Endothelial cell of umbilical vein (primary cell): ENCODE measurements around the gene NATD1. TPM values are rescaled to one million over a fixed set of nuclear protein-coding genes. Genes with fewer than 3 reads are reported as not detected.

Experiments
- BruUV-seq: library from RNA; stranded (reverse); fragments of 400-500 nt; replicated peaks from 2 replicates; lab custom pipeline; 2021; lab: Mats Ljungman, UMichigan
- CTCF ChIA-PET: fragments of 300-600, 350-600 bp; sonication (Branson Sonifier 250); formaldehyde crosslinking; loops from one replicate; lab custom pipeline; 2021; ENCODE audit warnings: antibody characterized with exemption, inconsistent platforms; lab: Charles Lee
- POLR2A ChIA-PET: fragments of 300-600, 350-600 bp; sonication (Branson Sonifier 250); formaldehyde crosslinking; loops from one replicate; lab custom pipeline; 2021; ENCODE audit warnings: antibody characterized with exemption, inconsistent platforms; lab: Charles Lee
- DNase-seq: peaks from one replicate; pipeline ENCODE4 v3.0.0-alpha.2; 2011; ENCODE audit warnings: low read depth, low spot score
- FAIRE-seq: peaks from 2 replicates; lab custom pipeline; 2011; peaks lifted over from hg19 to GRCh38; lab: Jason Lieb, UNC
- H2AFZ ChIP-seq: 2 replicates; pipeline ENCODE4 v1.6.0; 2012; ENCODE audit warnings: low read depth, low read length, control low read depth, inconsistent platforms
- H3K27ac ChIP-seq: 2 replicates; pipeline ENCODE4 v1.5.1; 2011; ENCODE audit warnings: low read depth, mild to moderate bottlenecking, control low read depth, low read length, moderate library complexity; ENCODE audit not compliant: insufficient read depth
- H3K27me3 ChIP-seq, 2 experiments: 2 replicates each; pipeline versions ENCODE4 v1.6.0 to v1.6.1; 2011; ENCODE audit warnings: low read length in 2 of 2, mixed read lengths in 1 of 2; ENCODE audit not compliant: control insufficient read depth in 2 of 2, insufficient read depth in 2 of 2
- H3K36me3 ChIP-seq, 2 experiments: 2 replicates in 1 of 2; 3 replicates in 1 of 2; pipeline ENCODE4 v1.5.1; 2011; ENCODE audit warnings: low read length in 2 of 2, mild to moderate bottlenecking in 1 of 2, moderate library complexity in 1 of 2; ENCODE audit not compliant: control insufficient read depth in 2 of 2, insufficient read depth in 2 of 2; ENCODE audit errors: extremely low read depth in 1 of 2
- H3K4me1 ChIP-seq: 3 replicates; pipeline ENCODE4 v1.5.1; 2011; ENCODE audit warnings: mild to moderate bottlenecking, low read length; ENCODE audit not compliant: control insufficient read depth, insufficient read depth; ENCODE audit errors: extremely low read depth
- H3K4me2 ChIP-seq: 2 replicates; pipeline ENCODE4 v1.6.1; 2011; ENCODE audit warnings: low read length, control low read depth, mixed read lengths; ENCODE audit not compliant: insufficient read depth
- H3K4me3 ChIP-seq, 3 experiments: fragments of 200-600 bp in 1 of 3; sonication (generic), shearing (Covaris generic) in 1 of 3; replicated peaks in 1 of 3; 2 replicates each; pipeline ENCODE4 v1.5.1; 2011 to 2016; ENCODE audit warnings: control low read depth in 3 of 3, low read length in 3 of 3, mild to moderate bottlenecking in 2 of 3, inconsistent platforms in 1 of 3, low read depth in 1 of 3, moderate library complexity in 1 of 3; ENCODE audit not compliant: insufficient read depth in 1 of 3
- H3K79me2 ChIP-seq: 2 replicates; pipeline ENCODE4 v1.6.0; 2012; ENCODE audit warnings: low read length, inconsistent platforms; ENCODE audit not compliant: control insufficient read depth, insufficient read depth
- H3K9ac ChIP-seq: replicated peaks from 2 replicates; pipeline ENCODE3; 2011; ENCODE audit warnings: low read length, control low read depth; ENCODE audit not compliant: insufficient read depth; ENCODE audit errors: extremely low read depth
- H3K9me1 ChIP-seq: replicated peaks from 3 replicates; pipeline ENCODE4 v1.6.0; 2011; ENCODE audit warnings: mild to moderate bottlenecking, low read length; ENCODE audit not compliant: control insufficient read depth, insufficient read depth; ENCODE audit errors: extremely low read depth
- H3K9me3 ChIP-seq: replicated peaks from 2 replicates; pipeline ENCODE4 v1.5.1; 2012; ENCODE audit warnings: low read length, inconsistent platforms; ENCODE audit not compliant: control insufficient read depth, insufficient read depth
- H4K20me1 ChIP-seq: replicated peaks from 2 replicates; pipeline ENCODE3; 2011; ENCODE audit warnings: mild to moderate bottlenecking, low read length; ENCODE audit not compliant: control insufficient read depth, insufficient read depth; ENCODE audit errors: extremely low read depth
- CTCF ChIP-seq, 2 donors: IDR thresholded peaks; 1 replicate in 1 of 2; 2 replicates in 1 of 2; pipeline ENCODE4 v1.5.1; 2011; ENCODE audit warnings: low read length in 2 of 2, mild to moderate bottlenecking in 2 of 2, moderate library complexity in 2 of 2, control low read depth in 1 of 2, inconsistent platforms in 1 of 2, low read depth in 1 of 2; ENCODE audit not compliant: insufficient read depth in 1 of 2; ENCODE audit errors: extremely low read depth in 1 of 2
- EZH2 ChIP-seq: IDR thresholded peaks from 2 replicates; pipeline ENCODE4 v1.6.1; 2012; ENCODE audit warnings: borderline replicate concordance, low read depth, mild to moderate bottlenecking, moderate library complexity, low read length, inconsistent platforms; ENCODE audit not compliant: severe bottlenecking
- FOS ChIP-seq: IDR thresholded peaks from 2 replicates; pipeline ENCODE4 v1.6.1; 2011; ENCODE audit warnings: mild to moderate bottlenecking, low read length, moderate library complexity, borderline replicate concordance; ENCODE audit not compliant: insufficient read depth
- GATA2 ChIP-seq: IDR thresholded peaks from 2 replicates; pipeline ENCODE4 v1.7.0; 2011; ENCODE audit warnings: low read depth, mild to moderate bottlenecking, moderate library complexity, mixed read lengths, low read length; ENCODE audit not compliant: insufficient read length, insufficient read depth
- JUN ChIP-seq: IDR thresholded peaks from 2 replicates; pipeline ENCODE4 v1.6.1; 2011; ENCODE audit warnings: borderline replicate concordance, low read depth; ENCODE audit not compliant: insufficient read length, insufficient read depth
- MAX ChIP-seq: IDR thresholded peaks from 2 replicates; pipeline ENCODE4 v1.6.1; 2011; ENCODE audit not compliant: insufficient read depth, insufficient read length
- MYC ChIP-seq: IDR thresholded peaks from one replicate; pipeline ENCODE4 v1.6.1; 2011; ENCODE audit warnings: mild to moderate bottlenecking, low read depth, low read length
- POLR2A ChIP-seq: IDR thresholded peaks from 2 replicates; pipeline ENCODE4 v1.6.1; 2012; ENCODE audit warnings: low read depth, mild to moderate bottlenecking, control low read depth, low read length
- POLR2AphosphoS5 ChIP-seq: IDR thresholded peaks from 2 replicates; pipeline ENCODE4 v1.6.1; 2012; ENCODE audit warnings: low read depth, mild to moderate bottlenecking, control low read depth, low read length, moderate library complexity; ENCODE audit not compliant: insufficient read depth
- dilution Hi-C: fragments of 300-500 bp; cut with MboI; formaldehyde crosslinking; loops from one replicate; pipeline ENCODE4 v1.15.0; 2019; ENCODE audit warnings: low sequenced_read_pairs; ENCODE audit not compliant: extremely low pct_ligation_motif_present
- intact Hi-C: fragments of 100-400 bp; cut with micrococcal nuclease; formaldehyde crosslinking; loops from one replicate; pipeline ENCODE4 v1.10.0; 2022
- polyA plus RNA-seq, 4 experiments: library from polyadenylated mRNA; depleted of rRNA in 3 of 4; stranded (reverse) in 3 of 4; unstranded in 1 of 4; fragments of >200 nt; gene quantifications; 2 replicates each; pipeline versions ENCODE4 v1.2.1 to v1.2.3, GENCODE V29; 2011 to 2012; ENCODE audit warnings: missing spikeins in 1 of 4
- total RNA-seq: library from RNA; stranded (reverse); gene quantifications from 2 replicates; pipeline ENCODE4 v1.2.3, GENCODE V29; 2021

The NATD1 gene
- total and polyA plus RNA-seq, 2 donors (not counting 3 experiments of a cell fraction or from before 2014, with no cell fraction given) = 7.0 to 7.2 TPM

- FAIRE-seq (no peak), DNase-seq (no peak)
- ChIA-PET CTCF (interaction anchor here (1.4 to 1.7 kb wide), 2 partner anchors 11 to 242 kb away, joined by 3 to 7 read pairs; no protein-coding TSS in a partner anchor), POLR2A (no interaction called here)
- Histone ChIP-seq H3K36me3 (no peaks in the 10 kb centered on the region), H3K4me2 (no peak overlapping the region), H2AFZ (no peak overlapping the region), H3K9ac (no peak overlapping the region), H3K9me3 (no peaks in the 10 kb centered on the region), H3K27me3 (peaks cover 2% of the 10 kb centered on the region in 2 experiments), H3K4me1 (no peaks in the 10 kb centered on the region), H3K9me1 (no peaks in the 10 kb centered on the region), H4K20me1 (no peaks in the 10 kb centered on the region), H3K79me2 (no peaks in the 10 kb centered on the region), H3K4me3 (no peak overlapping the region), H3K27ac (no peak overlapping the region)
- BruUV-seq = no TSS peak
- TF ChIP-seq CTCF (IDR thresholded peaks at IDR 0.05; ENCODE audit: extremely low read depth in 1 of 2, insufficient read depth in 1 of 2, low read depth in 1 of 2, low read length in 2 of 2) (no peak), POLR2A (no peak), GATA2 (no peak), MYC (no peak), EZH2 (no peak), JUN (no peak), MAX (no peak), POLR2AphosphoS5 (no peak), FOS (no peak)
- intact Hi-C loops (no loop called here), dilution Hi-C loops (no loop called here)
Observed at GRCh38 chr17:21269394-21269793, 16.2 kb upstream of the NATD1 start.
